ENCODE data around the gene FOXP1. TPM values are rescaled to one million over a fixed set of nuclear protein-coding genes. Genes with fewer than 3 reads are reported as not detected.

Gene FOXP1
- total RNA-seq, 1 experiment from 2014 or later = 75.3 TPM

DNA sequence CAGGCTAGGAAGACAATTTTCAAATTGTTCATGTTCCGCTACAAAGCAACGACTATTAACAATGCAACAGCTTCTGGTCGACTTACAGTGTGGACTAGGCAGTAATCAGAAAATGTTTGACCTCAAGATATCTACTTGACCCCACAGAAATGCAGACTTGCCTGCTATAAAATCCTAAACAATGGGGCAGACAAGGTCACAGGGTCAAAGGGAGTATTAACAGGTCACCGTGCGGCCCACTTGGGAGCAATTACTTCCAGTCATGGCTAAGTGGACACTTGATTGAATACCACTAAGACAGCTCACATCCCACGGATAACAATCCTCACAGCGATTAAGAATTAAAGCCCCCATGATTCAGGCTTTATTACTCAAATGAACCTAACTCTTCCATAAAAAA lies 58.9 kb downstream of the FOXP1 start:
- no peak overlapping the region for H4K8ac ChIP-seq (replicated peaks; ENCODE audit: insufficient read length, low read depth, low read length)
- H3T11ph ChIP-seq (ENCODE audit: low read length) = no peak overlapping the region
- H3K4me1 ChIP-seq (ENCODE audit: insufficient read depth, low read length) = peaks cover 8% of the 10 kb centered on the region
- no peak overlapping the region for H3K23ac ChIP-seq (ENCODE audit: insufficient read length, low read depth, low read length)
- Mint-ChIP-seq H3K27ac (no peak overlapping the region), H3K9me3 (no peaks in the 10 kb centered on the region), H3K4me1 (peaks cover 27 to 30% of the 10 kb centered on the region in 2 experiments), H3K27me3 (ENCODE audit: low read depth) (no peaks in the 10 kb centered on the region), H3K36me3 (ENCODE audit: insufficient read depth in 1 of 3, low read depth in 3 of 3) (no peaks in the 10 kb centered on the region), H3K4me3 (no peak overlapping the region)
- no CpG with 5 or more reads among the region's 7 CpGs for WGBS (ENCODE audit: extremely low coverage, insufficient read length, low lambda C conversion rate)
- H2BK15ac ChIP-seq (ENCODE audit: low read depth, low read length) = no peak overlapping the region
- H2BK120ac ChIP-seq (ENCODE audit: low read depth, low read length, poor library complexity, severe bottlenecking) = no peak overlapping the region
- H4K91ac ChIP-seq (ENCODE audit: insufficient read length, low read depth, low read length) = no peak overlapping the region
- no peak overlapping the region for H3K27ac ChIP-seq (ENCODE audit: insufficient read length, low read depth, low read length)
- H3K4me2 ChIP-seq (ENCODE audit: insufficient read depth, insufficient read length, low read length) = no peak overlapping the region
- no peak overlapping the region for H3K4ac ChIP-seq (ENCODE audit: low read depth, low read length)
- no peak overlapping the region for H2BK12ac ChIP-seq (ENCODE audit: insufficient read length, low read depth, low read length)
- no peak overlapping the region for H3K18ac ChIP-seq (ENCODE audit: insufficient read length, low read depth, low read length)
- no peak overlapping the region for H3K56ac ChIP-seq (ENCODE audit: insufficient read length, low read depth, low read length)
- TF ChIP-seq, protein P1, sequence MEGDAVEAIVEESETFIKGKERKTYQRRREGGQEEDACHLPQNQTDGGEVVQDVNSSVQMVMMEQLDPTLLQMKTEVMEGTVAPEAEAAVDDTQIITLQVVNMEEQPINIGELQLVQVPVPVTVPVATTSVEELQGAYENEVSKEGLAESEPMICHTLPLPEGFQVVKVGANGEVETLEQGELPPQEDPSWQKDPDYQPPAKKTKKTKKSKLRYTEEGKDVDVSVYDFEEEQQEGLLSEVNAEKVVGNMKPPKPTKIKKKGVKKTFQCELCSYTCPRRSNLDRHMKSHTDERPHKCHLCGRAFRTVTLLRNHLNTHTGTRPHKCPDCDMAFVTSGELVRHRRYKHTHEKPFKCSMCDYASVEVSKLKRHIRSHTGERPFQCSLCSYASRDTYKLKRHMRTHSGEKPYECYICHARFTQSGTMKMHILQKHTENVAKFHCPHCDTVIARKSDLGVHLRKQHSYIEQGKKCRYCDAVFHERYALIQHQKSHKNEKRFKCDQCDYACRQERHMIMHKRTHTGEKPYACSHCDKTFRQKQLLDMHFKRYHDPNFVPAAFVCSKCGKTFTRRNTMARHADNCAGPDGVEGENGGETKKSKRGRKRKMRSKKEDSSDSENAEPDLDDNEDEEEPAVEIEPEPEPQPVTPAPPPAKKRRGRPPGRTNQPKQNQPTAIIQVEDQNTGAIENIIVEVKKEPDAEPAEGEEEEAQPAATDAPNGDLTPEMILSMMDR (conservative IDR thresholded peaks at IDR 0.05) = no peak
- no peak overlapping the region for H3K14ac ChIP-seq (ENCODE audit: insufficient read depth, low read length)
- H3K27me3 ChIP-seq (ENCODE audit: insufficient read depth, low read length) = no peaks in the 10 kb centered on the region
- H3K79me2 ChIP-seq (ENCODE audit: insufficient read depth, low read length) = no peaks in the 10 kb centered on the region
- no peaks in the 10 kb centered on the region for H3K9me3 ChIP-seq (ENCODE audit: control insufficient read depth, low read depth, low read length)
- H2AK5ac ChIP-seq (ENCODE audit: insufficient read length, low read length) = no peak overlapping the region
- H4K20me1 ChIP-seq (ENCODE audit: control insufficient read depth, insufficient read depth, insufficient read length) = peaks cover 3% of the 10 kb centered on the region
- H3K23me2 ChIP-seq (ENCODE audit: insufficient read length, low read depth, low read length, poor library complexity, severe bottlenecking) = no peaks in the 10 kb centered on the region
- no peak overlapping the region for H2BK5ac ChIP-seq (ENCODE audit: insufficient read length, low read length)
- no peaks in the 10 kb centered on the region for H3K79me1 ChIP-seq (ENCODE audit: insufficient read depth, low read depth, low read length, poor library complexity, severe bottlenecking)
- no peak overlapping the region for H2BK20ac ChIP-seq (ENCODE audit: low read depth, low read length, poor library complexity, severe bottlenecking)
- no peak overlapping the region for H4K5ac ChIP-seq (ENCODE audit: insufficient read length, low read depth, low read length)
- no peak overlapping the region for H2AFZ ChIP-seq (ENCODE audit: low read length)
- no peak overlapping the region for H3K9ac ChIP-seq (ENCODE audit: extremely low read depth, insufficient read length, low read length)
- DNase-seq = no peak

All from H9 (cell line).